ENCODE measurements around the gene MED15.
"Not testable (repeated sequence)": the region's sequence is repeated elsewhere in the genome, so short reads cannot be mapped to it uniquely, and the experiment has no call there.

MED15 gene

GRCh38 chr22:20545318-20545634, 37.9 kb downstream of the MED15 start:
- WGBS (ENCODE audit: extremely low coverage, insufficient coverage, insufficient read length): no CpG with 5 or more reads among the region's 3 CpGs
- H3K9ac ChIP-seq (ENCODE audit: low read length); H4K91ac ChIP-seq (ENCODE audit: low read depth, low read length); H3K36me3 ChIP-seq (ENCODE audit: control insufficient read depth in 1 of 2, insufficient read depth in 2 of 2, low read length in 2 of 2); H4K8ac ChIP-seq (ENCODE audit: low read depth, low read length); H3K14ac ChIP-seq (ENCODE audit: low read length); H2BK12ac ChIP-seq (ENCODE audit: low read length); H3K79me1 ChIP-seq (ENCODE audit: low read length); H3K4ac ChIP-seq (ENCODE audit: low read depth, low read length); H3K4me2 ChIP-seq (ENCODE audit: low read length); H3K27me3 ChIP-seq (ENCODE audit: insufficient read depth, low read length); H4K12ac ChIP-seq (ENCODE audit: low read depth, low read length); H3K9me3 ChIP-seq (ENCODE audit: insufficient read depth, low read depth, low read length); H2AK5ac ChIP-seq (ENCODE audit: low read length); H2AFZ ChIP-seq (ENCODE audit: insufficient read depth, low read length, poor library complexity); H2BK5ac ChIP-seq (ENCODE audit: low read depth, low read length, poor library complexity); H3K23ac ChIP-seq (ENCODE audit: low read length); H3K18ac ChIP-seq (ENCODE audit: low read length); H2BK120ac ChIP-seq (ENCODE audit: insufficient read depth, low read length, poor library complexity); DNase-seq; H3K4me3 ChIP-seq (ENCODE audit: low read depth, low read length): not testable (repeated sequence)
- peaks cover 22 to 31% of the 10 kb centered on the region in 2 experiments for H3K4me1 ChIP-seq (ENCODE audit: control insufficient read depth in 1 of 2, insufficient read depth in 2 of 2, low read length in 2 of 2)
- peak overlapping the region; percentile 95 for H3K27ac ChIP-seq (ENCODE audit: low read depth, low read length)
- peaks cover 12% of the 10 kb centered on the region for H3K79me2 ChIP-seq (ENCODE audit: control insufficient read depth, insufficient read depth, low read length, poor library complexity)

GRCh38 chr22:20545681-20546521, 38.5 kb downstream of the MED15 start:
- Histone ChIP-seq H3K4ac (ENCODE audit: low read depth, low read length) (peak overlapping the region; percentile 89), H3K4me3 (ENCODE audit: low read depth, low read length) (no peak overlapping the region)

GRCh38 chr22:20546541-20546950, 39.1 kb downstream of the MED15 start:
- DNase-seq: peak; percentile 72 to 94
- peak overlapping the region; percentile 48 for H4K8ac ChIP-seq (ENCODE audit: low read depth, low read length)
- no peak overlapping the region for H2BK12ac ChIP-seq (ENCODE audit: low read length)
- no peak overlapping the region for H3K18ac ChIP-seq (ENCODE audit: low read length)
- peak overlapping the region; percentile 87 for H3K27ac ChIP-seq (ENCODE audit: low read depth, low read length)
- no CpG with 5 or more reads among the region's 4 CpGs for WGBS (ENCODE audit: extremely low coverage, insufficient coverage, insufficient read length)
- no peak overlapping the region for H2AFZ ChIP-seq (ENCODE audit: insufficient read depth, low read length, poor library complexity)
- peak overlapping the region; percentile 24 for H3K4me2 ChIP-seq (ENCODE audit: low read length)
- H3K9me3 ChIP-seq (ENCODE audit: insufficient read depth, low read depth, low read length): no peaks in the 10 kb centered on the region
- peaks cover 5% of the 10 kb centered on the region for H3K79me1 ChIP-seq (ENCODE audit: low read length)
- H4K91ac ChIP-seq (ENCODE audit: low read depth, low read length): peak overlapping the region; percentile 57
- H3K79me2 ChIP-seq (ENCODE audit: control insufficient read depth, insufficient read depth, low read length, poor library complexity): peaks cover 12% of the 10 kb centered on the region
- H3K14ac ChIP-seq (ENCODE audit: low read length): peak overlapping the region; percentile 24
- H2AK5ac ChIP-seq (ENCODE audit: low read length): no peak overlapping the region
- no peak overlapping the region for H4K12ac ChIP-seq (ENCODE audit: low read depth, low read length)
- H3K23ac ChIP-seq (ENCODE audit: low read length): no peak overlapping the region
- H2BK120ac ChIP-seq (ENCODE audit: insufficient read depth, low read length, poor library complexity): peak overlapping the region; percentile 47
- H3K36me3 ChIP-seq (ENCODE audit: control insufficient read depth in 1 of 2, insufficient read depth in 2 of 2, low read length in 2 of 2): peaks cover 10 to 15% of the 10 kb centered on the region in 2 experiments
- peak overlapping the region; percentile 69 for H2BK5ac ChIP-seq (ENCODE audit: low read depth, low read length, poor library complexity)
- H3K4me1 ChIP-seq (ENCODE audit: control insufficient read depth in 1 of 2, insufficient read depth in 2 of 2, low read length in 2 of 2): peaks cover 28 to 39% of the 10 kb centered on the region in 2 experiments
- H3K9ac ChIP-seq (ENCODE audit: low read length): no peak overlapping the region
- peak overlapping the region; percentile 15 for H3K4ac ChIP-seq (ENCODE audit: low read depth, low read length)
- no peaks in the 10 kb centered on the region for H3K27me3 ChIP-seq (ENCODE audit: insufficient read depth, low read length)
- H3K4me3 ChIP-seq (ENCODE audit: low read depth, low read length): no peak overlapping the region

More at GRCh38 chr22:20545681-20546521, 38.5 kb downstream of the MED15 start:
- peak overlapping the region; percentile 83 for H3K14ac ChIP-seq (ENCODE audit: low read length)
- H3K9ac ChIP-seq (ENCODE audit: low read length): no peak overlapping the region
- WGBS (ENCODE audit: extremely low coverage, insufficient coverage, insufficient read length): no CpG with 5 or more reads among the region's 10 CpGs
- H3K79me1 ChIP-seq (ENCODE audit: low read length): peaks cover 5% of the 10 kb centered on the region
- no peak overlapping the region for H3K23ac ChIP-seq (ENCODE audit: low read length)
- H3K9me3 ChIP-seq (ENCODE audit: insufficient read depth, low read depth, low read length): no peaks in the 10 kb centered on the region
- no peak overlapping the region for H4K12ac ChIP-seq (ENCODE audit: low read depth, low read length)
- H2AFZ ChIP-seq (ENCODE audit: insufficient read depth, low read length, poor library complexity): no peak overlapping the region
- peak overlapping the region; percentile 51 for H4K8ac ChIP-seq (ENCODE audit: low read depth, low read length)
- H3K18ac ChIP-seq (ENCODE audit: low read length): peak overlapping the region; percentile 90
- H3K27ac ChIP-seq (ENCODE audit: low read depth, low read length): peak overlapping the region; percentile 95
- peak overlapping the region; percentile 24 for H3K4me2 ChIP-seq (ENCODE audit: low read length)
- peak overlapping the region; percentile 78 for H2BK120ac ChIP-seq (ENCODE audit: insufficient read depth, low read length, poor library complexity)
- DNase-seq: no peak
- H2AK5ac ChIP-seq (ENCODE audit: low read length): no peak overlapping the region
- H4K91ac ChIP-seq (ENCODE audit: low read depth, low read length): peak overlapping the region; percentile 94
- peaks cover 4 to 9% of the 10 kb centered on the region in 2 experiments for H3K36me3 ChIP-seq (ENCODE audit: control insufficient read depth in 1 of 2, insufficient read depth in 2 of 2, low read length in 2 of 2)
- H2BK12ac ChIP-seq (ENCODE audit: low read length): peak overlapping the region; percentile 90
- H3K4me1 ChIP-seq (ENCODE audit: control insufficient read depth in 1 of 2, insufficient read depth in 2 of 2, low read length in 2 of 2): peaks cover 25 to 33% of the 10 kb centered on the region in 2 experiments
- peaks cover 12% of the 10 kb centered on the region for H3K79me2 ChIP-seq (ENCODE audit: control insufficient read depth, insufficient read depth, low read length, poor library complexity)
- H2BK5ac ChIP-seq (ENCODE audit: low read depth, low read length, poor library complexity): peak overlapping the region; percentile 96
- H3K27me3 ChIP-seq (ENCODE audit: insufficient read depth, low read length): no peaks in the 10 kb centered on the region

- Histone ChIP-seq H3K9me3 (ENCODE audit: insufficient read depth, low read depth, low read length) (no peaks in the 10 kb centered on the region), H3K27me3 (ENCODE audit: insufficient read depth, low read length) (no peaks in the 10 kb centered on the region), H4K91ac (ENCODE audit: low read depth, low read length) (no peak overlapping the region), H3K9ac (ENCODE audit: low read length) (no peak overlapping the region), H3K4ac (ENCODE audit: low read depth, low read length) (peak overlapping the region; percentile 37), H2AFZ (ENCODE audit: insufficient read depth, low read length, poor library complexity) (no peak overlapping the region), H2AK5ac (ENCODE audit: low read length) (no peak overlapping the region), H3K18ac (ENCODE audit: low read length) (no peak overlapping the region), H3K4me3 (ENCODE audit: low read depth, low read length) (no peak overlapping the region), H3K27ac (ENCODE audit: low read depth, low read length) (no peak overlapping the region), H2BK12ac (ENCODE audit: low read length) (peak overlapping the region; percentile 39), H4K8ac (ENCODE audit: low read depth, low read length) (no peak overlapping the region), H4K12ac (ENCODE audit: low read depth, low read length) (no peak overlapping the region), H3K79me1 (ENCODE audit: low read length) (peaks cover 5% of the 10 kb centered on the region), H3K23ac (ENCODE audit: low read length) (no peak overlapping the region), H3K4me1 (ENCODE audit: control insufficient read depth in 1 of 2, insufficient read depth in 2 of 2, low read length in 2 of 2) (peaks cover 28 to 39% of the 10 kb centered on the region in 2 experiments), H3K79me2 (ENCODE audit: control insufficient read depth, insufficient read depth, low read length, poor library complexity) (peaks cover 12% of the 10 kb centered on the region), H3K36me3 (ENCODE audit: control insufficient read depth in 1 of 2, insufficient read depth in 2 of 2, low read length in 2 of 2) (peaks cover 14 to 18% of the 10 kb centered on the region in 2 experiments), H2BK5ac (ENCODE audit: low read depth, low read length, poor library complexity) (no peak overlapping the region), H2BK120ac (ENCODE audit: insufficient read depth, low read length, poor library complexity) (no peak overlapping the region), H3K14ac (ENCODE audit: low read length) (no peak overlapping the region), H3K4me2 (ENCODE audit: low read length) (no peak overlapping the region)
- no peak for DNase-seq
Observed at GRCh38 chr22:20547029-20547428, 39.6 kb downstream of the MED15 start.
